Type B pancreatic cell (in vitro differentiated cells): Measurements from ENCODE around the gene KRTAP10-3. TPM values are rescaled to one million over a fixed set of nuclear protein-coding genes. Genes with fewer than 3 reads are reported as not detected.
A peak's percentile ranks its signal among the peaks of the same experiment; 100 is the strongest.

Experiments used
- DNase-seq: peaks from one replicate; pipeline ENCODE4 v3.0.0; 2021; ENCODE audit warnings: mixed read lengths; ENCODE audit not compliant: unreplicated experiment; ENCODE audit errors: extremely low spot score
- H3K27ac Mint-ChIP-seq: 2 replicates; pipeline ENCODE4 v1.8.0; 2021; ENCODE audit warnings: mild to moderate bottlenecking, mixed read lengths
- H3K27me3 Mint-ChIP-seq: 2 replicates; pipeline ENCODE4 v1.8.0; 2021; ENCODE audit warnings: mixed read lengths
- H3K36me3 Mint-ChIP-seq: 2 replicates; pipeline ENCODE4 v1.8.0; 2021; ENCODE audit warnings: mixed read lengths
- H3K4me1 Mint-ChIP-seq: one replicate; pipeline ENCODE4 v1.8.0; 2021; ENCODE audit warnings: mixed read lengths; ENCODE audit not compliant: unreplicated experiment
- H3K4me3 Mint-ChIP-seq: 2 replicates; pipeline ENCODE4 v1.8.0; 2021; ENCODE audit warnings: mild to moderate bottlenecking, mixed read lengths
- H3K9me3 Mint-ChIP-seq: 2 replicates; pipeline ENCODE4 v1.8.0; 2021; ENCODE audit warnings: mixed read lengths
- CTCF ChIP-seq: fragments of 200-600 bp; sonication (generic); conservative IDR thresholded peaks from 2 replicates; pipeline ENCODE4 v1.5.0; 2021; ENCODE audit warnings: antibody characterized with exemption, mild to moderate bottlenecking
- total RNA-seq: library from RNA; stranded (reverse); gene quantifications from 2 replicates; pipeline ENCODE4 v1.2.1, GENCODE V29; 2021; ENCODE audit warnings: low replicate concordance

KRTAP10-3 gene
- total RNA-seq, 1 donor from 2014 or later: not detected

GRCh38 chr21:44526096-44526997 is 32.2 kb downstream of the KRTAP10-3 start:
- H3K27me3 Mint-ChIP-seq: no peaks in the 10 kb centered on the region
- TF ChIP-seq CTCF: no peak
- no peaks in the 10 kb centered on the region for H3K4me1 Mint-ChIP-seq
- no peak for DNase-seq
- no peak overlapping the region for H3K4me3 Mint-ChIP-seq
- H3K36me3 Mint-ChIP-seq: no peaks in the 10 kb centered on the region
- H3K27ac Mint-ChIP-seq: no peak overlapping the region
- H3K9me3 Mint-ChIP-seq: no peaks in the 10 kb centered on the region

- no peaks in the 10 kb centered on the region for H3K4me1 Mint-ChIP-seq
- H3K9me3 Mint-ChIP-seq: no peaks in the 10 kb centered on the region
- no peaks in the 10 kb centered on the region for H3K27me3 Mint-ChIP-seq
- H3K36me3 Mint-ChIP-seq: no peaks in the 10 kb centered on the region
- TF ChIP-seq CTCF: no peak
- H3K27ac Mint-ChIP-seq: no peak overlapping the region
- no peak overlapping the region for H3K4me3 Mint-ChIP-seq
- peak; percentile 44 for DNase-seq
Measured at GRCh38 chr21:44525391-44526095, 33.1 kb downstream of the KRTAP10-3 start.

GRCh38 chr21:44524414-44525371 is 33.9 kb downstream of the KRTAP10-3 start:
- H3K27ac Mint-ChIP-seq: no peak overlapping the region
- no peak overlapping the region for H3K4me3 Mint-ChIP-seq
- DNase-seq: peak; percentile 15
- H3K4me1 Mint-ChIP-seq: no peaks in the 10 kb centered on the region
- TF ChIP-seq CTCF: no peak
- no peaks in the 10 kb centered on the region for H3K36me3 Mint-ChIP-seq
- H3K27me3 Mint-ChIP-seq: no peaks in the 10 kb centered on the region
- H3K9me3 Mint-ChIP-seq: no peaks in the 10 kb centered on the region

GRCh38 chr21:44523567-44524413 is 34.8 kb downstream of the KRTAP10-3 start:
- Mint-ChIP-seq H3K27me3 (no peaks in the 10 kb centered on the region), H3K9me3 (no peaks in the 10 kb centered on the region), H3K4me3 (no peak overlapping the region), H3K27ac (no peak overlapping the region), H3K4me1 (no peaks in the 10 kb centered on the region), H3K36me3 (no peaks in the 10 kb centered on the region)
- no peak for DNase-seq
- TF ChIP-seq CTCF: no peak
